K562 (cell line): ENCODE results near the gene ALG8. TPM values are rescaled to one million over a fixed set of nuclear protein-coding genes. Genes with fewer than 3 reads are reported as not detected.

Experiments used
- ATAC-seq: fragments of 200-7000 bp; cut with Tn5 transposase; 3 replicates; pipeline ENCODE4 v1.9.1; 2020; ENCODE audit warnings: moderate library complexity
- BruUV-seq: library from RNA; stranded (reverse); fragments of 400-500 nt; replicated peaks from 2 replicates; lab custom pipeline; 2021; lab: Mats Ljungman, UMichigan
- CTCF ChIA-PET: fragments of 300-600 bp; formaldehyde crosslinking; extraction: SDS; loops from one replicate; lab custom pipeline; 2021; ENCODE audit warnings: low intra/inter-chr PET ratio; lab: Yijun Ruan, JAX
- POLR2A ChIA-PET: fragments of 300-600, 350-650 bp; sonication (Branson Sonifier 250); formaldehyde crosslinking; extraction: SDS; loops from one replicate; lab custom pipeline; 2021; ENCODE audit warnings: antibody characterized with exemption, inconsistent platforms; lab: Yijun Ruan, JAX
- DNase-seq, 4 experiments: peaks; one replicate each; pipeline versions ENCODE4 v3.0.0 to v3.0.0-alpha.2; 2011 to 2018; ENCODE audit warnings: low spot score in 3 of 4, mixed read lengths in 3 of 4; ENCODE audit errors: extremely low read depth in 1 of 4
- FAIRE-seq: peaks from 2 replicates; lab custom pipeline; 2011; peaks lifted over from hg19 to GRCh38; lab: Jason Lieb, UNC
- H2AFZ ChIP-seq: 2 replicates; pipeline ENCODE4 v1.6.0; 2011; ENCODE audit warnings: low read depth, low read length, control low read depth, inconsistent platforms
- H3K27ac ChIP-seq: fragments of 200-600 bp; 3 replicates; pipeline ENCODE4 v1.8.0; 2011; ENCODE audit warnings: low read depth, mild to moderate bottlenecking, control low read depth, inconsistent platforms, low read length, moderate library complexity, mixed read lengths; ENCODE audit errors: extremely low read depth
- H3K27me3 ChIP-seq, 2 experiments: fragments of 300-600 bp in 1 of 2; 2 replicates in 1 of 2; 3 replicates in 1 of 2; pipeline versions ENCODE4 v1.6.0 to v1.8.0; 2011; ENCODE audit warnings: inconsistent platforms in 2 of 2, low read length in 2 of 2, mild to moderate bottlenecking in 1 of 2, mixed read lengths in 1 of 2, moderate library complexity in 1 of 2; ENCODE audit not compliant: control insufficient read depth in 2 of 2, insufficient read depth in 2 of 2
- H3K36me3 ChIP-seq: fragments of 300-600 bp; 3 replicates; pipeline ENCODE4 v1.8.0; 2011; ENCODE audit warnings: mild to moderate bottlenecking, low read length, inconsistent platforms; ENCODE audit not compliant: control insufficient read depth, insufficient read depth
- H3K4me1 ChIP-seq, 2 experiments: fragments of 200-600 bp in 1 of 2; replicated peaks in 1 of 2; 2 replicates in 1 of 2; 3 replicates in 1 of 2; pipeline versions ENCODE4 v1.5.1 to v1.8.0; 2011; ENCODE audit warnings: inconsistent platforms in 2 of 2, low read length in 2 of 2, mild to moderate bottlenecking in 1 of 2, mixed read lengths in 1 of 2, moderate library complexity in 1 of 2; ENCODE audit not compliant: control insufficient read depth in 2 of 2, insufficient read depth in 2 of 2
- H3K4me2 ChIP-seq: 2 replicates; pipeline ENCODE4 v1.6.1; 2011; ENCODE audit warnings: low read length, control low read depth, inconsistent platforms, mixed read lengths; ENCODE audit not compliant: insufficient read depth
- H3K4me3 ChIP-seq: fragments of 200-600 bp; sonication (generic), shearing (Covaris generic); 2 replicates; pipeline ENCODE4 v1.5.1; 2016; ENCODE audit warnings: control low read depth, inconsistent platforms
- H3K79me2 ChIP-seq: fragments of 200-600 bp; 3 replicates; pipeline ENCODE4 v1.8.0; 2011; ENCODE audit warnings: low read length, inconsistent platforms; ENCODE audit not compliant: control insufficient read depth, insufficient read depth
- H3K9ac ChIP-seq, 2 experiments: 2 replicates each; pipeline versions ENCODE4 v1.6.0 to v1.6.1; 2011; ENCODE audit warnings: low read depth in 2 of 2, low read length in 2 of 2, control low read depth in 1 of 2, inconsistent platforms in 1 of 2, mild to moderate bottlenecking in 1 of 2, mixed read lengths in 1 of 2; ENCODE audit not compliant: insufficient read depth in 1 of 2
- H3K9me1 ChIP-seq: one replicate; pipeline ENCODE4 v1.6.0; 2011; ENCODE audit warnings: inconsistent platforms, mild to moderate bottlenecking, low read length, moderate library complexity; ENCODE audit not compliant: control insufficient read depth, insufficient read depth
- H3K9me3 ChIP-seq: replicated peaks from 2 replicates; pipeline ENCODE4 v1.5.1; 2011; ENCODE audit warnings: low read depth, low read length, inconsistent platforms; ENCODE audit not compliant: control insufficient read depth, insufficient read depth
- H4K20me1 ChIP-seq: replicated peaks from 2 replicates; pipeline ENCODE4 v1.6.1; 2011; ENCODE audit warnings: low read length, inconsistent platforms, mixed read lengths; ENCODE audit not compliant: control insufficient read depth, insufficient read depth
- BRD9 ChIP-seq: fragments of 450-650 bp; IDR thresholded peaks from 2 replicates; pipeline ENCODE4 v1.6.1; 2018; ENCODE audit warnings: low read depth; ENCODE audit not compliant: partially characterized antibody
- CEBPB ChIP-seq: fragments of 450-650 bp; IDR thresholded peaks from 2 replicates; pipeline ENCODE4 v1.6.1; 2016; ENCODE audit warnings: missing genetic modification characterization, missing compliant biosample characterization
- CEBPG ChIP-seq, 3 experiments: fragments of 200-800 bp in 1 of 3; sonication (Bioruptor generic) in 1 of 3; sonication (generic) in 1 of 3; formaldehyde crosslinking in 1 of 3; IDR thresholded peaks in 2 of 3; conservative IDR thresholded peaks in 1 of 3; 2 replicates each; pipeline versions ENCODE4 v1.6.1 to v1.8.0; 2016 to 2022; ENCODE audit warnings: missing compliant biosample characterization in 2 of 3, missing genetic modification characterization in 2 of 3, mild to moderate bottlenecking in 1 of 3, missing genetic modification reagents in 1 of 3
- CHD4 ChIP-seq: fragments of 200-600 bp; sonication (generic); IDR thresholded peaks from 3 replicates; pipeline ENCODE4 v1.6.1; 2012; ENCODE audit warnings: low read depth, mild to moderate bottlenecking, mixed read lengths, low read length, inconsistent platforms; ENCODE audit not compliant: insufficient read depth, insufficient replicate concordance, poor library complexity, severe bottlenecking
- FOS ChIP-seq: IDR thresholded peaks from 3 replicates; pipeline ENCODE4 v1.6.1; 2011; ENCODE audit not compliant: insufficient read length; ENCODE audit errors: extremely low read depth
- MEF2A ChIP-seq: IDR thresholded peaks from 2 replicates; pipeline ENCODE4 v1.6.1; 2011; ENCODE audit warnings: low read depth, mild to moderate bottlenecking, low read length, moderate library complexity; ENCODE audit not compliant: control insufficient read depth
- NR2C1 ChIP-seq, 2 experiments: fragments of 450-650 bp; IDR thresholded peaks; 2 replicates each; pipeline ENCODE4 v1.6.1; 2017; ENCODE audit warnings: mild to moderate bottlenecking in 2 of 2, antibody characterized with exemption in 1 of 2, inconsistent platforms in 1 of 2, missing compliant biosample characterization in 1 of 2, missing genetic modification characterization in 1 of 2
- RAD51 ChIP-seq: fragments of 450-650 bp; IDR thresholded peaks from 2 replicates; pipeline ENCODE4 v1.7.1; 2016; ENCODE audit warnings: low read depth, mild to moderate bottlenecking, borderline replicate concordance
- SRF ChIP-seq, 2 experiments: fragments of 250-450, 450-650 bp in 1 of 2; sonication (Bioruptor Pico) in 1 of 2; sonication (generic) in 1 of 2; formaldehyde crosslinking; IDR thresholded peaks; 2 replicates each; pipeline versions ENCODE4 v1.5.0 to v1.5.1; 2020 to 2022; ENCODE audit warnings: mild to moderate bottlenecking in 1 of 2, missing genetic modification reagents in 1 of 2
- ZBTB9 ChIP-seq: fragments of 450-650 bp; formaldehyde crosslinking; IDR thresholded peaks from 2 replicates; pipeline ENCODE4 v1.4.0; 2020; ENCODE audit warnings: mild to moderate bottlenecking, moderate library complexity
- ZNF695 ChIP-seq: fragments of 450-650 bp; formaldehyde crosslinking; IDR thresholded peaks from 2 replicates; pipeline ENCODE4 v1.4.0; 2020; ENCODE audit warnings: mild to moderate bottlenecking, moderate library complexity
- ZNF707 ChIP-seq: fragments of 250-450 bp; sonication (Bioruptor Pico); conservative IDR thresholded peaks from 2 replicates; pipeline ENCODE4 v1.8.0; 2022; ENCODE audit warnings: inconsistent platforms, mild to moderate bottlenecking, moderate library complexity
- WGBS: fragments of 100-300 bp; shearing (Covaris generic); methylation state at CpG from one replicate; pipeline ENCODE4 v1.1.6; 2016; ENCODE audit warnings: low coverage, mixed read lengths; ENCODE audit not compliant: insufficient coverage; ENCODE audit errors: missing lambda C conversion rate; 5-methylcytosine and 5-hydroxymethylcytosine counted together
- in situ Hi-C: fragments of 300-500 bp; cut with MboI; formaldehyde crosslinking; loops from 4 replicates; pipeline ENCODE4 v1.15.0; 2018; ENCODE audit warnings: inconsistent platforms, mixed read lengths
- intact Hi-C: fragments of 100-400 bp; cut with micrococcal nuclease; formaldehyde crosslinking; loops from 2 replicates; pipeline ENCODE4 v1.14.2; 2022
- polyA plus RNA-seq, 8 experiments: library from polyadenylated mRNA; depleted of rRNA in 4 of 8; stranded (reverse) in 5 of 8; unstranded in 3 of 8; fragments of >200 nt; fragmentation: Nextera tagmentation in 2 of 8; fragmentation: Illumina TruSeq in 1 of 8; extraction: Ambion mirVana in 2 of 8; extraction: Trizol in 1 of 8; gene quantifications; 2 replicates each; pipeline versions ENCODE4 v1.2.1 to v1.2.3, GENCODE V29; 2011 to 2014; ENCODE audit warnings: inconsistent platforms in 1 of 8, missing spikeins in 1 of 8
- total RNA-seq, 7 experiments: library from RNA; depleted of rRNA in 6 of 7; stranded (reverse); fragments of >200 nt in 6 of 7; fragmentation: Illumina TruSeq in 2 of 7; extraction: Trizol in 2 of 7; gene quantifications; 2 replicates each; pipeline versions ENCODE4 v1.2.1 to v1.2.3, GENCODE V29; 2011 to 2021; ENCODE audit warnings: low replicate concordance in 1 of 7

Gene ALG8
- total and polyA plus RNA-seq, 9 of the 15 experiments (the other 6 are each of a cell fraction or from before 2014, with no cell fraction given) = 59.3 to 189 (median 106) TPM

- TF ChIP-seq ZBTB9 (CRISPR knock-in tag) (no peak), BRD9 (no peak), SRF (CRISPR knock-in tag; IDR thresholded peaks at IDR 0.05) (no peak), FOS (no peak), ZNF707 (CRISPR knock-in tag) (no peak), ZNF695 (CRISPR knock-in tag) (no peak), RAD51 (no peak)
These were observed 7.5 kb downstream of the ALG8 start (continued) for GRCh38 chr11:78131956-78132355.

- H3K79me2 ChIP-seq = peaks cover 6% of the 10 kb centered on the region; the same call in 1 of the 3 replicates
- intact Hi-C loops = no loop called here
- ATAC-seq = peak; percentile 55
- ChIA-PET POLR2A (no interaction called here), CTCF (no interaction called here)
- DNase-seq = no peak
- no TSS peak for BruUV-seq
- no peaks in the 10 kb centered on the region for H3K27me3 ChIP-seq
- peak; percentile 90 for TF ChIP-seq CEBPB
- no peak for TF ChIP-seq CEBPG (CRISPR knock-in tag; IDR thresholded peaks at IDR 0.05)
- peak; percentile 43 to 66 for TF ChIP-seq CEBPG (tag; conservative IDR thresholded peaks at IDR 0.05 in 1 of 2, IDR thresholded peaks at IDR 0.05 in 1 of 2)
- peak; percentile 65 for TF ChIP-seq MEF2A
- no peak for TF ChIP-seq CHD4
- no peak for TF ChIP-seq NR2C1 (IDR thresholded peaks at IDR 0.05)
- TF ChIP-seq NR2C1 (tag; IDR thresholded peaks at IDR 0.05) = peak; percentile 23; the same call in 1 of the 2 replicates
- peaks cover 21% of the 10 kb centered on the region for H3K36me3 ChIP-seq
- no peak for FAIRE-seq
- no peak overlapping the region for H3K4me3 ChIP-seq
- no peaks in the 10 kb centered on the region for H3K9me1 ChIP-seq
- no peaks in the 10 kb centered on the region for H3K9me3 ChIP-seq
- H3K27ac ChIP-seq = no peak overlapping the region
- no peaks in the 10 kb centered on the region for H4K20me1 ChIP-seq
- no peaks in the 10 kb centered on the region for H3K4me1 ChIP-seq
- in situ Hi-C loops = no loop called here
- no peak overlapping the region for H3K9ac ChIP-seq
- 100% methylated on average over 1 of the region's 3 CpGs for WGBS
- H3K4me2 ChIP-seq = no peak overlapping the region
- H2AFZ ChIP-seq = no peak overlapping the region
These were observed 12.0 kb downstream of the ALG8 start for GRCh38 chr11:78127403-78127802.
